Measurements from ENCODE around the gene AGO3. TPM values are rescaled to one million over a fixed set of nuclear protein-coding genes. Genes with fewer than 3 reads are reported as not detected.
"Not testable (repeated sequence)": the region's sequence is repeated elsewhere in the genome, so short reads cannot be mapped to it uniquely, and the experiment has no call there.

The AGO3 gene
- total and polyA plus RNA-seq, 7 donors: 0.60 to 27.4 (median 18.5) TPM

GRCh38 chr1:36007741-36008140 is 76.8 kb downstream of the AGO3 start:
- Histone ChIP-seq H3K4me1 (peaks cover 0 to 17% (median 12%) of the 10 kb centered on the region in 4 donors), H3K4me3 (no peak overlapping the region), H3K36me3 (peaks cover 0 to 26% (median 0%) of the 10 kb centered on the region in 4 donors), H3K9me3 (no peaks in the 10 kb centered on the region), H3K27me3 (no peaks in the 10 kb centered on the region), H3K27ac (peak overlapping the region in 2 of 4 donors; percentile 31 to 42)
- TF ChIP-seq EP300 (IDR thresholded peaks at IDR 0.05) (no peak), POLR2AphosphoS5 (IDR thresholded peaks at IDR 0.05) (no peak), CTCF (IDR thresholded peaks at IDR 0.05) (no peak), POLR2A (IDR thresholded peaks at IDR 0.05) (no peak)
- WGBS, 2 donors: 91 to 93% methylated on average over 2 of the region's 2 CpGs
- no peak for DNase-seq
- intact Hi-C loops (cut with DNase I): no loop called here

- Histone ChIP-seq H3K36me3 (peaks cover 0 to 36% (median 1%) of the 10 kb centered on the region in 4 donors), H3K4me3 (no peak overlapping the region), H3K4me1 (peaks cover 0 to 17% (median 12%) of the 10 kb centered on the region in 4 donors), H3K27ac (peak overlapping the region in 3 of 4 donors; percentile 17 to 42 (median 31)), H3K9me3 (no peaks in the 10 kb centered on the region), H3K27me3 (no peaks in the 10 kb centered on the region)
- no peak for DNase-seq
- WGBS, 2 donors: 84 to 91% methylated on average over 9 of the region's 9 CpGs
- intact Hi-C loops (cut with DNase I): no loop called here
- TF ChIP-seq POLR2AphosphoS5 (IDR thresholded peaks at IDR 0.05) (peak in 1 of 4 donors; percentile 47), POLR2A (IDR thresholded peaks at IDR 0.05) (no peak)
Observed at GRCh38 chr1:36008546-36009197, 77.8 kb downstream of the AGO3 start.

DNA sequence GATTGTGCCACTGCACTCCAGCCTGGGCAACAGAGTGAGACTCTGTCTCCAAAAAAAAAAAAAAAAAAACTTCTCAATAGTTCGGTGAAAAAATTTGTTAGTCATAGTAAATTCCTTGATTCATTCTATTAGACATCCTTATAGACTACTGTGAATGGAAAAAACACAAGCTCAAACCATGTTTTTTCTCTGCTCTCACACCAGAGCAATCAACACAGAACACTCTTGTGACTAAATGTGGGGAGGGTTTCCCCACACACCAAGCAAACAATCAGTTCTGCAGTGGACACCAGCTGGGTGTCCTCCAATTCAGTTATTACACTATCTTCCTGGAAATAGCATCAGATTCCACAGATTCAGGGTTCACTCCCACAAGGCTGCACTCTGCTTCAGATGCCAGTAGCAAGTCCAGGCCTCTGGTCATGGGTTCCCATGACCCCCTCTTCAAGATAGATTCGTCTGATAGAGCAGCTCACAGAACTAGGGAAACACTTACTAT is 83.9 kb downstream of the AGO3 start:
- H3K36me3 ChIP-seq: peaks cover 8 to 83% (median 19%) of the 10 kb centered on the region in 4 donors
- no peaks in the 10 kb centered on the region for H3K27me3 ChIP-seq
- H3K9me3 ChIP-seq: no peaks in the 10 kb centered on the region
- H3K4me3 ChIP-seq: no peak overlapping the region
- H3K4me1 ChIP-seq: no peaks in the 10 kb centered on the region
- TF ChIP-seq POLR2A (IDR thresholded peaks at IDR 0.05) (no peak), POLR2AphosphoS5 (IDR thresholded peaks at IDR 0.05) (no peak), CTCF (IDR thresholded peaks at IDR 0.05) (no peak), EP300 (IDR thresholded peaks at IDR 0.05) (no peak)
- DNase-seq: no peak
- 89 to 91% methylated on average over 2 of the region's 2 CpGs for WGBS, 2 donors
- no peak overlapping the region for H3K27ac ChIP-seq
- intact Hi-C loops (cut with DNase I): no loop called here

DNA sequence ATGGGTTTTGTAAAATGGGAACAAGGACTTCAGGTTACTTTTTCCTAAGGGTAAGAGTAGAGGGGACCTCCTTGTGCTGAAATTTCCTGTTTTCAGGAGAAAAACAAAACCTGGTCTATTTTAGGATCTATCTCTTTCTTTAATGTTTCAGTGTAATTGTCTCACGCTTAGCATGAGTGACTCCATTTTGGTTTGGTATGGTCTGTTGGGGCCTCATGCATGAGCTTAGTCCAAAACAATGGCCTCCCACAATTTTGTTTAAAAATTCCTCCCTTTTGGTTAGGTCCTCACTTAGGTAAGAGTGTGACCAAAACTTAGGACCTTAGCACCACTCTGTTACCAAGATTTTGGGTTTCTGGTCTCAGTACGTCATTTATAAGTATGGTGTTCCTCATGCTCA is 85.8 kb downstream of the AGO3 start:
- Histone ChIP-seq H3K4me1 (no peaks in the 10 kb centered on the region), H3K4me3 (no peak overlapping the region), H3K9me3 (no peaks in the 10 kb centered on the region), H3K27me3 (no peaks in the 10 kb centered on the region), H3K36me3 (peaks cover 8 to 92% (median 21%) of the 10 kb centered on the region in 4 donors), H3K27ac (no peak overlapping the region)
- TF ChIP-seq POLR2AphosphoS5 (IDR thresholded peaks at IDR 0.05) (no peak), EP300 (IDR thresholded peaks at IDR 0.05) (no peak), CTCF (IDR thresholded peaks at IDR 0.05) (no peak), POLR2A (IDR thresholded peaks at IDR 0.05) (no peak)
- no peak for DNase-seq
- intact Hi-C loops (cut with DNase I): no loop called here
- 97% methylated on average over 2 of the region's 2 CpGs for WGBS, 2 donors

- 85 to 88% methylated on average over 5 of the region's 5 CpGs for WGBS, 2 donors
- Histone ChIP-seq H3K4me1 (peaks cover 0 to 4% (median 0%) of the 10 kb centered on the region in 4 donors), H3K9me3 (no peaks in the 10 kb centered on the region), H3K27ac (no peak overlapping the region), H3K27me3 (no peaks in the 10 kb centered on the region), H3K4me3 (no peak overlapping the region), H3K36me3 (peaks cover 0 to 65% (median 8%) of the 10 kb centered on the region in 4 donors)
- no peak for DNase-seq
- intact Hi-C loops (cut with DNase I): no loop called here
- TF ChIP-seq POLR2AphosphoS5 (IDR thresholded peaks at IDR 0.05): no peak
- TF ChIP-seq POLR2A (IDR thresholded peaks at IDR 0.05): no peak
- no peak for TF ChIP-seq CTCF (IDR thresholded peaks at IDR 0.05)
- TF ChIP-seq EP300 (IDR thresholded peaks at IDR 0.05): no peak
Observed at GRCh38 chr1:36023098-36023769, 92.3 kb downstream of the AGO3 start.

DNA sequence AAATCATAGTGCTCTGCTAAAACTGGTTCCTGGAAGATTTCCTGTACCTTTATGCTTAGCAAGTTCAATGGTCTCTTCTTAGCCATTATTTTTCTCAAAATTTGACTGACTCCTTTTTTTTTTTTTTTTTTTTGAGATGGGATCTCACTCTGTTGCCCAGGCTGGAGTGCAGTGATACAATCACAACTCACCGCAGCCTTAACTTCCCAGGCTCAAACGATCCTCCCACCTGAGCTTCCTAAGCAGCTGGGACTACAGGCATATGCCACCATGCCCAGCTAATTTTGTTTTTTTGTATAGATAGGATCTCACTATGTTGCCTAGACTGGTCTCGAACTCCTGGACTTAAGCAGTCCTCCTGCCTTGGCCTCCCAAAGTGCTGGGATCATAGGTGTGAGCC is 93.1 kb downstream of the AGO3 start:
- peaks cover 0 to 61% (median 4%) of the 10 kb centered on the region in 4 donors for H3K36me3 ChIP-seq
- H3K4me3 ChIP-seq; H3K4me1 ChIP-seq; H3K9me3 ChIP-seq; H3K27ac ChIP-seq; intact Hi-C loops (cut with DNase I); DNase-seq; H3K27me3 ChIP-seq: not testable (repeated sequence)
- 96 to 99% methylated on average over 3 of the region's 3 CpGs for WGBS, 2 donors
